Measurements from ENCODE around the gene SLC25A53. TPM values are rescaled to one million over a fixed set of nuclear protein-coding genes. Genes with fewer than 3 reads are reported as not detected.
A peak's percentile ranks its signal among the peaks of the same experiment; 100 is the strongest.

Gene SLC25A53
- total RNA-seq, 1 donor from 2014 or later = 3.4 TPM

DNA sequence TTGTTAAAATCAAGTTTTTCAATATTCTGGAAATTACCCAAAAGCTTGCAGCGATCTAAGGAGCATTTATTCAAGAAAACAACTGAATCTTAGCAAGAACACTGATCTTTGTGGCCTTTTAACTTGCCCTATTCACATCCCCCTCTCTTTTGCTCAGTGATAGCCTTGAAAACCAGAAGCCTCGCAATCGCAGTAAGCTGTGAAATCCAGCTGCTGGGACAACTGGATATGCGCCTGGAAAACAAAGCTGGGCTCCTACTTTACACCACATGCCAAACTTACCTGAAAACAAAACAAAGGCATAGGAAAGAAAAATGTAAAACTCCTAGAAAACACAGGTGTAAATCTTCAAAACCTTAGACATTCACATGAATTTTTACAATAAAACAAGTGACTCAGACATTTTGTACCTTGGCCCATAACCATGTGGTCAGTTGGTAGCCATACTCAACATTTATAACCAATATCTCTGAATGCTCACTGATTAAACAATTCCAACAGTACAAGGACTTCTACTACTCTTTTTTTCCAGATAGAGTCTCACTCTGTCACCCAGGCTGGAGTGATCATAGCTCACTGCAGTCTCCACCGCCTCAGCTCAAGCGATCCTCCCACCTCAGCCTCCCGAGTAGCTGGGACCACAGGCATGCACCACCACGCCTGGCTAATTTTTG, 15.6 kb downstream of the SLC25A53 start:
- Mint-ChIP-seq H3K4me1 (ENCODE audit: low read depth) (peaks cover 8% of the 10 kb centered on the region), H3K4me3 (ENCODE audit: unreplicated experiment) (no peak overlapping the region), H3K27me3 (ENCODE audit: low read depth) (no peaks in the 10 kb centered on the region), H3K9me3 (ENCODE audit: low read depth) (no peaks in the 10 kb centered on the region), H3K36me3 (ENCODE audit: low read depth) (no peaks in the 10 kb centered on the region), H3K27ac (ENCODE audit: unreplicated experiment) (no peak overlapping the region)
- DNase-seq (ENCODE audit: low spot score) = no peak
- TF ChIP-seq, protein P1, sequence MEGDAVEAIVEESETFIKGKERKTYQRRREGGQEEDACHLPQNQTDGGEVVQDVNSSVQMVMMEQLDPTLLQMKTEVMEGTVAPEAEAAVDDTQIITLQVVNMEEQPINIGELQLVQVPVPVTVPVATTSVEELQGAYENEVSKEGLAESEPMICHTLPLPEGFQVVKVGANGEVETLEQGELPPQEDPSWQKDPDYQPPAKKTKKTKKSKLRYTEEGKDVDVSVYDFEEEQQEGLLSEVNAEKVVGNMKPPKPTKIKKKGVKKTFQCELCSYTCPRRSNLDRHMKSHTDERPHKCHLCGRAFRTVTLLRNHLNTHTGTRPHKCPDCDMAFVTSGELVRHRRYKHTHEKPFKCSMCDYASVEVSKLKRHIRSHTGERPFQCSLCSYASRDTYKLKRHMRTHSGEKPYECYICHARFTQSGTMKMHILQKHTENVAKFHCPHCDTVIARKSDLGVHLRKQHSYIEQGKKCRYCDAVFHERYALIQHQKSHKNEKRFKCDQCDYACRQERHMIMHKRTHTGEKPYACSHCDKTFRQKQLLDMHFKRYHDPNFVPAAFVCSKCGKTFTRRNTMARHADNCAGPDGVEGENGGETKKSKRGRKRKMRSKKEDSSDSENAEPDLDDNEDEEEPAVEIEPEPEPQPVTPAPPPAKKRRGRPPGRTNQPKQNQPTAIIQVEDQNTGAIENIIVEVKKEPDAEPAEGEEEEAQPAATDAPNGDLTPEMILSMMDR (IDR thresholded peaks at IDR 0.05) = no peak

DNA sequence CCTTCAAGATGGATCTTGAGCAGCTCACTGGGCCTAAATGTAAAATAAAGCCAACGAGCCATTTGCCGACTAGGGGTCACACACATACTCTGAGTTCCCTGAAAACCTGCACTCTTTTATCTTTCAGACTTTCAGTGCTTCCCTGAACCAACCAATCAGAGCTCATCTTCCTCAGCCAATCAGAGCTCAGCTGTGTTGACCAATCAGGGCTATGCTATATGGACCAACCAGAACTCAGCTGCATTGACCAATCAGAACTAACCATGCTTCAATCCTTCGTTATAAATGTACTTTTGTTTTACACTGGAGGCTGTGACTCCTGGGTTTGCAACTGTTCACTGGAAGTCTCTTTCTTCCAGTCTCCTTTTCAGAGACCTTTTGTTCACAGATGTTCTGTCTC, 19.3 kb downstream of the SLC25A53 start:
- H3K4me1 Mint-ChIP-seq (ENCODE audit: low read depth) = peaks cover 14% of the 10 kb centered on the region
- no peak for DNase-seq (ENCODE audit: low spot score)
- TF ChIP-seq, protein P1 (IDR thresholded peaks at IDR 0.05) = no peak

DNA sequence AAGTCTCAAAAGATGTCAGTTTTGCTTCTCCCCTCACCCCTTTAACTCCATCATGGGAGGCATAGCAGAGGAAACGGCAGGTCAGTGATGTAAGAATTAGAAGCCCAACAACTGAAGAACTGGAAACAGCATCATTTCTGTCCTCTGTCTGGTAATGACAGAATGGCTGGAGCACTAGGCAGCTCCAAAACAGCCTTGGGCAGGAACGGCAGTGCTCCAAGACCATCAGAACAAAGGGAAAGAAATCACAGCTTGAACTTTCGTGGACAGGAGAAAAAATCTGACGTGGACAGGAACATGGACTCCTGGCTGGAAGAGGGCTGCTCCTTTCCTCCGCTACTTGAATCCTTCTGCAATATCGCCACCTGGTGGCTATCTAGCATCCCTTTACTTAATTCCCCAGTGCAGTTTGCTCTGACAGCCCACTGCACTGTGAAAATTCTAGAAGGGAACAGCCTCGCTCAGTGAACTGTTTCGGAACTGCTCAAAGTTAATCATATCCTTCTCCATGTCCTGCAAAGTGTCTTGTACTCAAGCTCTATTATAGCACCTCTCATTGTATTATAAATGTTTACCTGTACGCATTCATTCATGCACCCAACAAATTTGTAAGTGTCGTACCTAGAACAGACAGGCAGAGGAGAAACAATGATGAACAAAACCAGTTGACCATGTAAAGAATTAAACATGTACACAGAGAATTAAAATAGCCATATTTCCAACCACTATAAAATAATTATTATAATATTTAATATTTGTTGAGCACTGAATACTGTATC, 20.4 kb downstream of the SLC25A53 start:
- Mint-ChIP-seq H3K4me3 (ENCODE audit: unreplicated experiment) (peak overlapping the region; percentile 83), H3K4me1 (ENCODE audit: low read depth) (peaks cover 14% of the 10 kb centered on the region), H3K36me3 (ENCODE audit: low read depth) (no peaks in the 10 kb centered on the region), H3K9me3 (ENCODE audit: low read depth) (no peaks in the 10 kb centered on the region), H3K27me3 (ENCODE audit: low read depth) (no peaks in the 10 kb centered on the region), H3K27ac (ENCODE audit: unreplicated experiment) (peak overlapping the region; percentile 97)
- TF ChIP-seq, protein P1 (IDR thresholded peaks at IDR 0.05) = peak; percentile 93
- DNase-seq (ENCODE audit: low spot score) = no peak

More for the DNA sequence above, 19.3 kb downstream of the SLC25A53 start:
- Mint-ChIP-seq H3K9me3 (ENCODE audit: low read depth) (no peaks in the 10 kb centered on the region), H3K36me3 (ENCODE audit: low read depth) (no peaks in the 10 kb centered on the region), H3K27me3 (ENCODE audit: low read depth) (no peaks in the 10 kb centered on the region), H3K4me3 (ENCODE audit: unreplicated experiment) (no peak overlapping the region), H3K27ac (ENCODE audit: unreplicated experiment) (no peak overlapping the region)

DNA sequence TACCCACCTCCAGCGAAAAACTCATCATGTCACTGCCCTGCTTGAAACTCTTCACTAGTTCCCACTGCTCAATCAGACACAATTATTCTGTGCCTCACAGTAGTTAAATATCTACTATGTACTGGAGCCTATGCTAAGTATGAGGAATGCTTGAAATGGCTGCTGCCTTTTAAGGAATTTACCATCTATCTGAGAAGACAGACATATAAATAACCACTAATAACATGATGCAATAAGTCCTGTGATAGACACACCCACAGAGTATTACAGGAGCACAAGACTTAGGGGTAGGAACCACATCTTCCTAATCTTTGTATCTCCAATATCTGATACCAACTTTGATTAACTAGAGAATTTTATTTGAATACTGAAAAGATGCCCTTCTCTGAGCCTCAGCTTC, 21.1 kb downstream of the SLC25A53 start:
- H3K36me3 Mint-ChIP-seq (ENCODE audit: low read depth) = no peaks in the 10 kb centered on the region
- H3K27me3 Mint-ChIP-seq (ENCODE audit: low read depth) = no peaks in the 10 kb centered on the region
- H3K4me1 Mint-ChIP-seq (ENCODE audit: low read depth) = peaks cover 14% of the 10 kb centered on the region
- no peaks in the 10 kb centered on the region for H3K9me3 Mint-ChIP-seq (ENCODE audit: low read depth)
- H3K27ac Mint-ChIP-seq (ENCODE audit: unreplicated experiment) = peak overlapping the region; percentile 82
- TF ChIP-seq, protein P1 (IDR thresholded peaks at IDR 0.05) = no peak
- H3K4me3 Mint-ChIP-seq (ENCODE audit: unreplicated experiment) = peak overlapping the region; percentile 14
- no peak for DNase-seq (ENCODE audit: low spot score)

DNA sequence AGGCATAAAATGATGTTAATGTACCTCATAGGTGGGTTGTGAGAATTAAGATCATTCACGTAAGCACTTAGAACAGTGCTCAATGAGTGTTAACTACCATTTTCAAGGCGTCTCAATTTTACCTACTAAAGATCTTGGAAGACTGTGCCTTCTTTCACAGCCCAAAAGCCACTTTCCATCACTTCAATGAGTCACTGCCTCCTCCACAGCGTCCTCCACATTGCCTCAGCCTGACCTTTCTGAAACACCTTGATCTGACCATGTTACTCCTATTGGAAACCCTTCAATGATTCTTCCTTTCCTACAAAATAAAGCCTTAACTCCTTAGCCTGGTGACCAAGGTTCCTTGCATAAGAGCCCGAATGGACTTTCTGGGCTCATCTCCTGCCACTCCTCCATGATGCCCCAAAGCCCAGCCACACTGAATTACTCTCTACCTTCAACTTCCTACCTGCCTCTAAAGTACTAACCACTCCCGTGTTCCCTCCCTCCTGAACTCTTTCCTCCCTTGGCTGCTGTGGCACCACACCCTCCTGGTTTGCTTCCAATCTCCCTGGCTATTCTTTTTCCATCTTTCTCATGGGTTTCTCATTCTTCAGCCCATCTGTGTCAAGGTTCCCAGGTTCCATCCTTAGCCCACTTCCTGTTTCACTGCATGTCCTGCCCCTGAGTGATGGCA, 22.1 kb downstream of the SLC25A53 start:
- Mint-ChIP-seq H3K36me3 (ENCODE audit: low read depth) (peaks cover 3% of the 10 kb centered on the region), H3K9me3 (ENCODE audit: low read depth) (no peaks in the 10 kb centered on the region), H3K4me1 (ENCODE audit: low read depth) (peaks cover 14% of the 10 kb centered on the region), H3K4me3 (ENCODE audit: unreplicated experiment) (no peak overlapping the region), H3K27me3 (ENCODE audit: low read depth) (no peaks in the 10 kb centered on the region), H3K27ac (ENCODE audit: unreplicated experiment) (no peak overlapping the region)
- no peak for DNase-seq (ENCODE audit: low spot score)
- TF ChIP-seq, protein P1 (IDR thresholded peaks at IDR 0.05) = no peak

All from chondrocyte (in vitro differentiated cells).